HepG2 (cell line): ENCODE measurements around the gene ERICH6. TPM values are rescaled to one million over a fixed set of nuclear protein-coding genes. Genes with fewer than 3 reads are reported as not detected.

Experiments used
- ATAC-seq: fragments of 200-7000 bp; cut with Tn5 transposase; 3 replicates; pipeline ENCODE4 v1.9.1; 2020; ENCODE audit warnings: mild to moderate bottlenecking, moderate library complexity
- BruUV-seq: library from RNA; stranded (reverse); fragments of 400-500 nt; replicated peaks from 2 replicates; lab custom pipeline; 2021; lab: Mats Ljungman, UMichigan
- CTCF ChIA-PET: fragments of 300-600 bp; formaldehyde crosslinking; extraction: SDS; loops from one replicate; lab custom pipeline; 2021; ENCODE audit warnings: low total read pairs, inconsistent platforms, low intra/inter-chr PET ratio; lab: Yijun Ruan, JAX
- POLR2A ChIA-PET: fragments of 350-600 bp; sonication (Branson Sonifier 250); formaldehyde crosslinking; loops from one replicate; lab custom pipeline; 2020; ENCODE audit warnings: antibody characterized with exemption, inconsistent platforms; lab: Yijun Ruan, JAX
- DNase-seq: peaks from one replicate; pipeline ENCODE4 v3.0.0-alpha.2; 2015; ENCODE audit warnings: low spot score
- FAIRE-seq: peaks from 3 replicates; lab custom pipeline; 2011; peaks lifted over from hg19 to GRCh38; lab: Jason Lieb, UNC
- H2AFZ ChIP-seq: one replicate; pipeline ENCODE4 v1.6.1; 2011; ENCODE audit warnings: low read length, inconsistent platforms
- H3K27ac ChIP-seq: fragments of 300-600 bp; 3 replicates; pipeline ENCODE4 v1.8.0; 2011; ENCODE audit warnings: mixed run types, mild to moderate bottlenecking, mixed read lengths, low read length, inconsistent platforms; ENCODE audit not compliant: insufficient read depth; ENCODE audit errors: extremely low read length
- H3K27me3 ChIP-seq, 2 experiments: fragments of 200-600 bp in 1 of 2; 2 replicates in 1 of 2; 3 replicates in 1 of 2; pipeline versions ENCODE4 v1.6.0 to v1.8.0; 2011; ENCODE audit warnings: low read length in 2 of 2, mild to moderate bottlenecking in 2 of 2, moderate library complexity in 2 of 2, inconsistent platforms in 1 of 2; ENCODE audit not compliant: insufficient read depth in 2 of 2, control insufficient read depth in 1 of 2
- H3K36me3 ChIP-seq, 2 experiments: fragments of 200-600 bp in 1 of 2; replicated peaks in 1 of 2; 2 replicates in 1 of 2; 3 replicates in 1 of 2; pipeline versions ENCODE4 v1.5.1 to v1.8.0; 2011; ENCODE audit warnings: low read length in 2 of 2, inconsistent platforms in 1 of 2; ENCODE audit not compliant: insufficient read depth in 2 of 2, control insufficient read depth in 1 of 2
- H3K4me1 ChIP-seq: 2 replicates; pipeline ENCODE4 v1.5.1; 2012; ENCODE audit warnings: low read length, inconsistent platforms; ENCODE audit not compliant: insufficient read depth
- H3K4me2 ChIP-seq: 2 replicates; pipeline ENCODE4 v1.6.0; 2011; ENCODE audit warnings: low read depth, low read length, inconsistent platforms
- H3K4me3 ChIP-seq, 3 experiments: fragments of 200-600 bp in 1 of 3; sonication (generic), shearing (Covaris generic) in 1 of 3; replicated peaks in 1 of 3; 2 replicates each; pipeline ENCODE4 v1.5.1; 2011 to 2016; ENCODE audit warnings: low read length in 3 of 3, inconsistent platforms in 2 of 3, low read depth in 2 of 3, mild to moderate bottlenecking in 2 of 3, control low read depth in 1 of 3, mixed read lengths in 1 of 3; ENCODE audit not compliant: insufficient read depth in 1 of 3
- H3K79me2 ChIP-seq: one replicate; pipeline ENCODE4 v1.6.1; 2011; ENCODE audit warnings: low read length, inconsistent platforms; ENCODE audit not compliant: insufficient read depth
- H3K9ac ChIP-seq: 2 replicates; pipeline ENCODE4 v1.6.0; 2011; ENCODE audit warnings: mild to moderate bottlenecking, low read depth, low read length, inconsistent platforms; ENCODE audit not compliant: insufficient read depth
- H3K9me3 ChIP-seq: 2 replicates; pipeline ENCODE4 v1.5.1; 2012; ENCODE audit warnings: mild to moderate bottlenecking, low read length
- H4K20me1 ChIP-seq: 2 replicates; pipeline ENCODE4 v1.6.0; 2011; ENCODE audit warnings: inconsistent platforms, mild to moderate bottlenecking, low read length, moderate library complexity; ENCODE audit not compliant: insufficient read depth
- GZF1 ChIP-seq: sonication (generic); formaldehyde crosslinking; IDR thresholded peaks from 2 replicates; pipeline ENCODE4 v1.5.1; 2020; ENCODE audit warnings: mild to moderate bottlenecking, missing genetic modification reagents
- KAT7 ChIP-seq: IDR thresholded peaks from 2 replicates; pipeline ENCODE4 v1.6.1; 2018; ENCODE audit warnings: borderline replicate concordance, missing compliant biosample characterization
- KDM5B ChIP-seq: sonication (generic); formaldehyde crosslinking; IDR thresholded peaks from 2 replicates; pipeline ENCODE4 v1.4.0; 2020; ENCODE audit warnings: missing genetic modification reagents, mild to moderate bottlenecking, borderline replicate concordance
- KLF15 ChIP-seq: sonication (generic); formaldehyde crosslinking; IDR thresholded peaks from 2 replicates; pipeline ENCODE4 v1.8.1; 2023; ENCODE audit warnings: borderline replicate concordance, mild to moderate bottlenecking, inconsistent platforms, missing genetic modification reagents, mixed read lengths
- MIER3 ChIP-seq: IDR thresholded peaks from 2 replicates; pipeline ENCODE4 v1.6.1; 2016; ENCODE audit warnings: missing compliant biosample characterization, borderline replicate concordance
- NAIF1 ChIP-seq: sonication (generic); formaldehyde crosslinking; IDR thresholded peaks from 2 replicates; pipeline ENCODE4 v1.5.0; 2020; ENCODE audit warnings: mild to moderate bottlenecking, missing genetic modification reagents, borderline replicate concordance
- RAD21 ChIP-seq: fragments of 450-650 bp; formaldehyde crosslinking; IDR thresholded peaks from 2 replicates; pipeline ENCODE4 v1.5.0; 2020; ENCODE audit warnings: mild to moderate bottlenecking
- SRSF9 ChIP-seq: fragments of 200-400 bp; formaldehyde crosslinking; IDR thresholded peaks from 2 replicates; pipeline ENCODE4 v1.6.1; 2018; ENCODE audit warnings: borderline replicate concordance, mild to moderate bottlenecking, low read depth, low read length; ENCODE audit not compliant: insufficient read depth, poor library complexity, severe bottlenecking
- SRY ChIP-seq: sonication (generic); formaldehyde crosslinking; IDR thresholded peaks from 2 replicates; pipeline ENCODE4 v1.8.0; 2022; ENCODE audit warnings: mild to moderate bottlenecking, missing genetic modification reagents
- ZBTB34 ChIP-seq: sonication (generic); formaldehyde crosslinking; IDR thresholded peaks from 2 replicates; pipeline ENCODE4 v1.8.0; 2022; ENCODE audit warnings: mild to moderate bottlenecking, missing genetic modification reagents
- ZNF230 ChIP-seq: sonication (generic); formaldehyde crosslinking; IDR thresholded peaks from 2 replicates; pipeline ENCODE4 v1.4.0; 2020; ENCODE audit warnings: mild to moderate bottlenecking, missing genetic modification reagents
- ZNF234 ChIP-seq: sonication (generic); formaldehyde crosslinking; conservative IDR thresholded peaks from 2 replicates; pipeline ENCODE4 v1.5.1; 2020; ENCODE audit warnings: mild to moderate bottlenecking, missing genetic modification reagents
- ZNF282 ChIP-seq: fragments of 450-650 bp; IDR thresholded peaks from 2 replicates; pipeline ENCODE4 v1.6.1; 2018; ENCODE audit not compliant: partially characterized antibody
- ZNF709 ChIP-seq: sonication (generic); formaldehyde crosslinking; IDR thresholded peaks from 2 replicates; pipeline ENCODE4 v1.5.0; 2020; ENCODE audit warnings: mild to moderate bottlenecking, missing genetic modification reagents
- ZNF790 ChIP-seq: sonication (generic); formaldehyde crosslinking; IDR thresholded peaks from 2 replicates; pipeline ENCODE4 v1.8.0; 2022; ENCODE audit warnings: missing genetic modification reagents, mild to moderate bottlenecking, borderline replicate concordance
- ZSCAN20 ChIP-seq: sonication (generic); formaldehyde crosslinking; IDR thresholded peaks from 2 replicates; pipeline ENCODE4 v1.4.0; 2020; ENCODE audit warnings: missing genetic modification reagents, mild to moderate bottlenecking, borderline replicate concordance
- WGBS: methylation state at CpG from one replicate; pipeline ENCODE4 v1.1.6; 2017; ENCODE audit warnings: low lambda C conversion rate; 5-methylcytosine and 5-hydroxymethylcytosine counted together
- in situ Hi-C: cut with HindIII; loops from 2 replicates; pipeline ENCODE4 v1.10.0; 2017; ENCODE audit warnings: low pct_unique_long_range_greater_than_20kb; ENCODE audit not compliant: extremely low pct_ligation_motif_present
- intact Hi-C: fragments of 100-400 bp; cut with micrococcal nuclease; formaldehyde crosslinking; loops from one replicate; pipeline ENCODE4 v1.10.0; 2022; ENCODE audit not compliant: unreplicated experiment
- polyA plus RNA-seq, 8 experiments: library from polyadenylated mRNA; depleted of rRNA in 3 of 8; stranded (reverse) in 7 of 8; unstranded in 1 of 8; fragments of >200 nt; fragmentation: Illumina TruSeq in 4 of 8; extraction: Trizol in 4 of 8; gene quantifications; 2 replicates each; pipeline versions ENCODE4 v1.2.1 to v1.2.3, GENCODE V29; 2011 to 2016; ENCODE audit warnings: low read depth in 4 of 8, missing spikeins in 1 of 8, mixed read lengths in 1 of 8; ENCODE audit not compliant: insufficient read depth in 1 of 8
- total RNA-seq, 5 experiments: library from RNA; depleted of rRNA; stranded (reverse); fragments of >200 nt; fragmentation: Illumina TruSeq; extraction: Trizol; gene quantifications; 2 replicates each; pipeline ENCODE4 v1.2.3, GENCODE V29; 2016; ENCODE audit warnings: low read depth in 1 of 5

The ERICH6 gene
- total and polyA plus RNA-seq, 2 of the 13 experiments (the other 11 are each of a cell fraction or from before 2014, with no cell fraction given), result 0.03 TPM; not detected in 1

GRCh38 chr3:150722267-150722666 lies 18.5 kb upstream of the ERICH6 start:
- DNase-seq, result no peak
- no peak overlapping the region for H2AFZ ChIP-seq
- no peaks in the 10 kb centered on the region for H3K36me3 ChIP-seq
- in situ Hi-C loops (loop anchor here (10.0 kb wide), 2 partner anchors 53 to 143 kb away; no protein-coding TSS in a partner anchor), intact Hi-C loops (no loop called here)
- ChIA-PET CTCF (interaction anchor here (0.5 to 2.8 kb wide), 3 partner anchors 44 to 108 kb away, joined by 3 to 21 read pairs (median 11); no protein-coding TSS in a partner anchor), POLR2A (interaction anchor here (1.5 to 2.4 kb wide), 5 partner anchors 14 to 57 kb away, joined by 4 to 16 read pairs (median 8); partner anchors contain the start of gene SIAH2)
- TF ChIP-seq ZNF230 (CRISPR knock-in tag), result no peak
- no peak for TF ChIP-seq SRY (CRISPR knock-in tag)
- TF ChIP-seq ZNF709, result no peak
- TF ChIP-seq ZNF282, result no peak
- TF ChIP-seq ZNF790 (CRISPR knock-in tag), result no peak
- no peak for TF ChIP-seq GZF1 (CRISPR knock-in tag)
- TF ChIP-seq ZSCAN20 (CRISPR knock-in tag), result no peak
- no peak for TF ChIP-seq NAIF1 (CRISPR knock-in tag)
- TF ChIP-seq MIER3, result no peak
- no peak for TF ChIP-seq KLF15 (CRISPR knock-in tag)
- no peak for TF ChIP-seq ZBTB34 (CRISPR knock-in tag)
- no peak for TF ChIP-seq ZNF234 (CRISPR knock-in tag)
- no peak for TF ChIP-seq SRSF9
- no peak for TF ChIP-seq RAD21 (CRISPR knock-in tag)
- no peak for TF ChIP-seq KDM5B
- TF ChIP-seq KAT7 (CRISPR knock-in tag), result no peak
- BruUV-seq, result no TSS peak
- no peaks in the 10 kb centered on the region for H4K20me1 ChIP-seq
- no peak overlapping the region for H3K9ac ChIP-seq
- ATAC-seq, result no peak
- no peak overlapping the region for H3K4me2 ChIP-seq
- H3K9me3 ChIP-seq, result no peaks in the 10 kb centered on the region
- H3K27ac ChIP-seq, result no peak overlapping the region
- H3K4me3 ChIP-seq, result no peak overlapping the region
- 99% methylated on average over 3 of the region's 3 CpGs for WGBS
- FAIRE-seq, result no peak
- H3K4me1 ChIP-seq, result peaks cover 50% of the 10 kb centered on the region
- no peaks in the 10 kb centered on the region for H3K27me3 ChIP-seq
- H3K79me2 ChIP-seq, result no peaks in the 10 kb centered on the region
